Liver (tissue), 9 donors: Measurements from ENCODE around the gene EHF. TPM values are rescaled to one million over a fixed set of nuclear protein-coding genes. Genes with fewer than 3 reads are reported as not detected.

ENCODE experiments used
- DNase-seq: peaks from one replicate; pipeline ENCODE4 v3.0.0-alpha.2; 2017; ENCODE audit warnings: low spot score
- H3K27ac ChIP-seq, 2 donors: one replicate each; pipeline ENCODE4 v1.7.0; 2013; ENCODE audit warnings: inconsistent platforms in 2 of 2, low read length in 2 of 2, control low read depth in 1 of 2, low read depth in 1 of 2, mild to moderate bottlenecking in 1 of 2
- H3K27me3 ChIP-seq, 4 donors: one replicate each; pipeline versions ENCODE4 v1.6.1 to v1.7.0; 2013; ENCODE audit warnings: low read length in 3 of 4, inconsistent platforms in 1 of 4, mild to moderate bottlenecking in 1 of 4, moderate library complexity in 1 of 4; ENCODE audit not compliant: control insufficient read depth in 4 of 4, insufficient read depth in 4 of 4
- H3K36me3 ChIP-seq, 4 donors: one replicate each; pipeline versions ENCODE4 v1.6.1 to v1.7.0; 2013; ENCODE audit warnings: low read length in 3 of 4, mild to moderate bottlenecking in 3 of 4, low read depth in 1 of 4, moderate library complexity in 1 of 4; ENCODE audit not compliant: control insufficient read depth in 4 of 4, insufficient read depth in 3 of 4
- H3K4me1 ChIP-seq, 4 donors: one replicate each; pipeline versions ENCODE4 v1.6.1 to v1.7.0; 2013; ENCODE audit warnings: low read length in 3 of 4, mild to moderate bottlenecking in 3 of 4, moderate library complexity in 1 of 4; ENCODE audit not compliant: control insufficient read depth in 4 of 4, insufficient read depth in 4 of 4
- H3K4me3 ChIP-seq, 3 donors: one replicate each; pipeline versions ENCODE4 v1.6.1 to v1.7.0; 2013; ENCODE audit warnings: low read length in 3 of 3, control low read depth in 1 of 3, low read depth in 1 of 3, mild to moderate bottlenecking in 1 of 3
- H3K9ac ChIP-seq, 2 donors: one replicate each; pipeline ENCODE4 v1.7.0; 2013; ENCODE audit warnings: low read length in 2 of 2, mild to moderate bottlenecking in 2 of 2, moderate library complexity in 2 of 2, control low read depth in 1 of 2, low read depth in 1 of 2
- H3K9me3 ChIP-seq, 4 donors: one replicate each; pipeline versions ENCODE4 v1.6.1 to v1.7.0; 2013; ENCODE audit warnings: low read length in 3 of 4; ENCODE audit not compliant: control insufficient read depth in 4 of 4
- ATF3 ChIP-seq: IDR thresholded peaks from 2 replicates; pipeline ENCODE4 v1.6.1; 2016; ENCODE audit warnings: antibody characterized with exemption
- EGR1 ChIP-seq, 2 donors: IDR thresholded peaks; 2 replicates each; pipeline ENCODE4 v1.6.1; 2016 to 2018; ENCODE audit warnings: antibody characterized with exemption in 2 of 2, low read depth in 2 of 2
- FOXA1 ChIP-seq: IDR thresholded peaks from 2 replicates; pipeline ENCODE4 v1.6.1; 2016; ENCODE audit warnings: antibody characterized with exemption
- GABPA ChIP-seq, 2 donors: IDR thresholded peaks in 1 of 2; conservative IDR thresholded peaks in 1 of 2; 2 replicates each; pipeline ENCODE4 v1.6.1; 2016; ENCODE audit warnings: antibody characterized with exemption in 2 of 2, mild to moderate bottlenecking in 1 of 2, moderate library complexity in 1 of 2
- HNF4A ChIP-seq, 2 donors: conservative IDR thresholded peaks; 2 replicates each; pipeline ENCODE4 v1.6.1; 2016; ENCODE audit warnings: antibody characterized with exemption in 2 of 2, mild to moderate bottlenecking in 2 of 2
- HNF4G ChIP-seq: IDR thresholded peaks from 2 replicates; pipeline ENCODE4 v1.6.1; 2016; ENCODE audit warnings: antibody characterized with exemption
- JUND ChIP-seq, 2 donors: IDR thresholded peaks; 2 replicates each; pipeline ENCODE4 v1.6.1; 2016; ENCODE audit warnings: antibody characterized with exemption in 2 of 2
- NR2F2 ChIP-seq: IDR thresholded peaks from 2 replicates; pipeline ENCODE4 v1.6.1; 2016; ENCODE audit warnings: antibody characterized with exemption
- REST ChIP-seq: IDR thresholded peaks from 2 replicates; pipeline ENCODE4 v1.6.1; 2016; ENCODE audit warnings: antibody characterized with exemption, mild to moderate bottlenecking
- RXRA ChIP-seq, 2 donors: IDR thresholded peaks; 2 replicates each; pipeline ENCODE4 v1.6.1; 2017 to 2018; ENCODE audit warnings: antibody characterized with exemption in 2 of 2, mild to moderate bottlenecking in 1 of 2
- SP1 ChIP-seq: IDR thresholded peaks from 2 replicates; pipeline ENCODE4 v1.6.1; 2018; ENCODE audit warnings: antibody characterized with exemption, mild to moderate bottlenecking
- TAF1 ChIP-seq: conservative IDR thresholded peaks from 2 replicates; pipeline ENCODE4 v1.6.1; 2016; ENCODE audit warnings: antibody characterized with exemption, mild to moderate bottlenecking
- YY1 ChIP-seq: IDR thresholded peaks from 2 replicates; pipeline ENCODE4 v1.6.1; 2016; ENCODE audit warnings: antibody characterized with exemption, mild to moderate bottlenecking
- ZBTB33 ChIP-seq: IDR thresholded peaks from 2 replicates; pipeline ENCODE4 v1.6.1; 2016; ENCODE audit warnings: antibody characterized with exemption
- WGBS: extraction: QIAGEN DNeasy Blood & Tissue Kit; methylation state at CpG from one replicate; pipeline ENCODE4 v1.1.7; 2013; 5-methylcytosine and 5-hydroxymethylcytosine counted together
- polyA plus RNA-seq, 2 donors: library from polyadenylated mRNA; stranded (reverse) in 1 of 2; unstranded in 1 of 2; fragments of 200-250 nt in 1 of 2; fragments of >200 nt in 1 of 2; fragmentation: Nextera tagmentation in 1 of 2; extraction: Ambion mirVana in 1 of 2; gene quantifications; one replicate each; pipeline versions ENCODE4 v1.2.1 to v1.2.3, GENCODE V29; 2013 to 2015
- total RNA-seq, 2 donors: library from RNA; depleted of rRNA; stranded (reverse); fragments of >200 nt; gene quantifications; one replicate each; pipeline ENCODE4 v1.2.3, GENCODE V29; 2014
- TF ChIP-seq, protein P1 (sequence below): IDR thresholded peaks from 2 replicates; pipeline ENCODE4 v1.6.1; 2016; ENCODE audit warnings: antibody characterized with exemption
- TF ChIP-seq, protein P2 (sequence below): fragments of 150-350 bp; IDR thresholded peaks from 2 replicates; pipeline ENCODE4 v1.5.1; 2017; ENCODE audit warnings: improper control_type of control experiment, low read depth, low read length; ENCODE audit not compliant: missing input control
- donor health status: healthy.
- donor health status: healthy.
- donor health status: healthy.
- donor health status: healthy.
- donor health status: healthy.

EHF gene
- total and polyA plus RNA-seq, 4 donors: 0.85 to 5.9 (median 2.6) TPM

DNA sequence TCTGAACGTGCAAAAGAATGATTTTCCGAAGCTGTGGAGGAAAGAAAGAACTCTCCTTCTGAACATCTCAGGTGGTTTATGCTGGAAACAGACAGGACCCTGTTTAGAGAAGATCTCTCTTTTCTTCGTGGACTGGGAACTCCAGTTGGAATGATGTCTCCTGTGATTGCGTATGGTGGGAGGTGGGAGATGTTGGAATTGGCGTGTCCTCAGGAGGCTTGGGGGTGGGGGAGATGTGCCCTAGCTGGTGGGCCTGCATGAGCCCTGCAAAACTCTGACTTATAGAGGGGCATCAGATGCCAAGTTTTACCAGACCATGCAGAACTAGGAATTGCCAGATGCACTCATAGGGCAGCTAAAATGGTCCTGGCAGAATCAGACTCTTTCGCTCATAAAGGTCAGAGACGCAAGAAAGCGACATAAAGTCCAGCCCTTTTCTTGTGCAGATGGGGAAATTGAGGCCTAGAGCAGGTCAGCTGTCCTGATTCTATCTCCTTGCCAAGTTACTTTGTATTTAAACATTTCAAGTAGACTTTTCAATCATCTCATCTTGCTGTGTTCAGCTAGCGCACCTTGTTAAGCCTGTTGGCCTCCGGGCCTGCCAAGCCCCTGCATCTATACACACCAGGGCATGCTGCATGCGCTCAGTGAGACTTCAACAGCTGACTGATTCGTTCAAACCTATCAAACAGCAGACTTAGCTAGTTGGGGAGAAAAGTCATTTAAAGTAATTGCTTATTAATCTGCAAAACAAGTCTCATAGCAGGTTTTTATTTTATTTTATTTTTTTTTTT is 34.2 kb upstream of the EHF start:
- TF ChIP-seq EGR1 (IDR thresholded peaks at IDR 0.05; ENCODE audit: low read depth in 2 of 2) (no peak), HNF4A (conservative IDR thresholded peaks at IDR 0.05) (no peak), REST (no peak), YY1 (no peak), ATF3 (no peak), TAF1 (no peak), HNF4G (no peak), RXRA (IDR thresholded peaks at IDR 0.05) (no peak), NR2F2 (no peak), GABPA (IDR thresholded peaks at IDR 0.05 in 1 of 2, conservative IDR thresholded peaks at IDR 0.05 in 1 of 2) (no peak), FOXA1 (no peak), JUND (IDR thresholded peaks at IDR 0.05) (no peak), ZBTB33 (no peak), SP1 (no peak)
- TF ChIP-seq, protein P1, sequence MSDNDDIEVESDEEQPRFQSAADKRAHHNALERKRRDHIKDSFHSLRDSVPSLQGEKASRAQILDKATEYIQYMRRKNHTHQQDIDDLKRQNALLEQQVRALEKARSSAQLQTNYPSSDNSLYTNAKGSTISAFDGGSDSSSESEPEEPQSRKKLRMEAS: no peak
- TF ChIP-seq, protein P2, sequence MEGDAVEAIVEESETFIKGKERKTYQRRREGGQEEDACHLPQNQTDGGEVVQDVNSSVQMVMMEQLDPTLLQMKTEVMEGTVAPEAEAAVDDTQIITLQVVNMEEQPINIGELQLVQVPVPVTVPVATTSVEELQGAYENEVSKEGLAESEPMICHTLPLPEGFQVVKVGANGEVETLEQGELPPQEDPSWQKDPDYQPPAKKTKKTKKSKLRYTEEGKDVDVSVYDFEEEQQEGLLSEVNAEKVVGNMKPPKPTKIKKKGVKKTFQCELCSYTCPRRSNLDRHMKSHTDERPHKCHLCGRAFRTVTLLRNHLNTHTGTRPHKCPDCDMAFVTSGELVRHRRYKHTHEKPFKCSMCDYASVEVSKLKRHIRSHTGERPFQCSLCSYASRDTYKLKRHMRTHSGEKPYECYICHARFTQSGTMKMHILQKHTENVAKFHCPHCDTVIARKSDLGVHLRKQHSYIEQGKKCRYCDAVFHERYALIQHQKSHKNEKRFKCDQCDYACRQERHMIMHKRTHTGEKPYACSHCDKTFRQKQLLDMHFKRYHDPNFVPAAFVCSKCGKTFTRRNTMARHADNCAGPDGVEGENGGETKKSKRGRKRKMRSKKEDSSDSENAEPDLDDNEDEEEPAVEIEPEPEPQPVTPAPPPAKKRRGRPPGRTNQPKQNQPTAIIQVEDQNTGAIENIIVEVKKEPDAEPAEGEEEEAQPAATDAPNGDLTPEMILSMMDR: no peak
- WGBS: 52% methylated on average over 12 of the region's 12 CpGs
- Histone ChIP-seq H3K9ac (no peak overlapping the region), H3K27me3 (no peaks in the 10 kb centered on the region), H3K9me3 (no peaks in the 10 kb centered on the region), H3K4me1 (peaks cover 0 to 3% (median 0%) of the 10 kb centered on the region in 4 donors), H3K4me3 (no peak overlapping the region), H3K36me3 (no peaks in the 10 kb centered on the region), H3K27ac (no peak overlapping the region)
- DNase-seq: no peak
